GM23338 (cell line): ENCODE measurements around the gene DNASE1L2. TPM values are rescaled to one million over a fixed set of nuclear protein-coding genes. Genes with fewer than 3 reads are reported as not detected.

Experiments
- ATAC-seq: fragments of 200-7000 bp; cut with Tn5 transposase; 3 replicates; pipeline ENCODE4 v1.9.1; 2020
- DNase-seq: peaks from one replicate; pipeline ENCODE4 v3.0.0-alpha.2; 2015; ENCODE audit warnings: low spot score
- H2AFZ ChIP-seq: fragments of 200-600 bp; sonication (generic); 2 replicates; pipeline ENCODE4 v1.8.0; 2016; ENCODE audit warnings: antibody characterized with exemption, mild to moderate bottlenecking, moderate library complexity
- H3F3A ChIP-seq: fragments of 200-600 bp; sonication (generic); replicated peaks from 2 replicates; pipeline ENCODE4 v1.8.0; 2017; ENCODE audit warnings: antibody characterized with exemption, mixed run types, low read depth
- H3K27ac ChIP-seq: fragments of 200-600 bp; sonication (generic); 2 replicates; pipeline ENCODE4 v1.6.1; 2016; ENCODE audit warnings: low read depth
- H3K27me3 ChIP-seq: fragments of 200-600 bp; sonication (generic); 2 replicates; pipeline ENCODE4 v1.8.0; 2016; ENCODE audit warnings: mild to moderate bottlenecking, mixed run types, moderate library complexity; ENCODE audit not compliant: insufficient read depth
- H3K36me3 ChIP-seq: fragments of 200-600 bp; sonication (generic); 2 replicates; pipeline ENCODE4 v1.8.0; 2016; ENCODE audit warnings: mild to moderate bottlenecking; ENCODE audit not compliant: insufficient read depth
- H3K4me1 ChIP-seq: fragments of 200-600 bp; sonication (generic); 2 replicates; pipeline ENCODE4 v1.8.0; 2016; ENCODE audit warnings: mild to moderate bottlenecking, moderate library complexity; ENCODE audit not compliant: insufficient read depth
- H3K4me2 ChIP-seq: fragments of 200-600 bp; sonication (generic); 2 replicates; pipeline ENCODE4 v1.7.1; 2017; ENCODE audit warnings: mixed run types
- H3K4me3 ChIP-seq: fragments of 200-600 bp; sonication (generic); 2 replicates; pipeline ENCODE4 v1.6.1; 2016; ENCODE audit warnings: mixed run types
- H3K79me2 ChIP-seq: fragments of 200-600 bp; sonication (generic); replicated peaks from 2 replicates; pipeline ENCODE4 v1.8.0; 2017; ENCODE audit warnings: mild to moderate bottlenecking; ENCODE audit not compliant: insufficient read depth
- H3K9me2 ChIP-seq: fragments of 200-600 bp; sonication (generic); 2 replicates; pipeline ENCODE4 v1.8.0; 2017; ENCODE audit not compliant: insufficient read depth
- H4K20me1 ChIP-seq: fragments of 200-600 bp; sonication (generic); replicated peaks from 2 replicates; pipeline ENCODE4 v1.8.0; 2017; ENCODE audit warnings: mild to moderate bottlenecking; ENCODE audit not compliant: insufficient read depth
- H3K27ac Mint-ChIP-seq: 2 replicates; pipeline ENCODE4 v1.8.0; 2020; ENCODE audit warnings: inconsistent platforms, mild to moderate bottlenecking, moderate library complexity, mixed read lengths
- H3K27me3 Mint-ChIP-seq: 3 replicates; pipeline ENCODE4 v1.8.0; 2022; ENCODE audit warnings: low read depth, mild to moderate bottlenecking, moderate library complexity, mixed read lengths, inconsistent platforms; ENCODE audit not compliant: insufficient read depth, poor library complexity
- H3K36me3 Mint-ChIP-seq: 3 replicates; pipeline ENCODE4 v1.8.0; 2021; ENCODE audit warnings: low read depth, mild to moderate bottlenecking, inconsistent platforms, moderate library complexity, mixed read lengths
- H3K4me1 Mint-ChIP-seq: 3 replicates; pipeline ENCODE4 v1.8.0; 2020; ENCODE audit warnings: mild to moderate bottlenecking, inconsistent platforms, mixed read lengths
- H3K4me3 Mint-ChIP-seq: 3 replicates; pipeline ENCODE4 v1.8.0; 2021; ENCODE audit warnings: moderate library complexity, mild to moderate bottlenecking, inconsistent platforms, mixed read lengths
- H3K9me3 Mint-ChIP-seq: 3 replicates; pipeline ENCODE4 v1.8.0; 2020; ENCODE audit warnings: moderate library complexity, mild to moderate bottlenecking, inconsistent platforms, mixed read lengths
- EZH2 ChIP-seq: fragments of 200-600 bp; sonication (generic); IDR thresholded peaks from one replicate; pipeline ENCODE4 v1.8.0; 2017; ENCODE audit warnings: antibody characterized with exemption, mild to moderate bottlenecking, low read depth; ENCODE audit not compliant: unreplicated experiment
- JUNB ChIP-seq: IDR thresholded peaks from one replicate; pipeline ENCODE4 v1.6.1; 2016; ENCODE audit warnings: antibody characterized with exemption; ENCODE audit not compliant: unreplicated experiment
- POLR2AphosphoS5 ChIP-seq: IDR thresholded peaks from 2 replicates; pipeline ENCODE4 v1.6.1; 2016; ENCODE audit warnings: antibody characterized with exemption, low read depth
- REST ChIP-seq: IDR thresholded peaks from one replicate; pipeline ENCODE4 v1.6.1; 2018; ENCODE audit warnings: antibody characterized with exemption; ENCODE audit not compliant: unreplicated experiment
- STAT1 ChIP-seq: IDR thresholded peaks from one replicate; pipeline ENCODE4 v1.6.1; 2016; ENCODE audit warnings: antibody characterized with exemption; ENCODE audit not compliant: unreplicated experiment
- polyA plus RNA-seq: library from polyadenylated mRNA; unstranded; fragments of >200 nt; fragmentation: Nextera tagmentation; extraction: Ambion mirVana; gene quantifications from 2 replicates; pipeline ENCODE4 v1.2.1, GENCODE V29; 2016
- total RNA-seq: library from RNA; depleted of rRNA; stranded (reverse); fragments of >200 nt; shearing (Covaris generic); gene quantifications from 2 replicates; pipeline ENCODE4 v1.2.3, GENCODE V29; 2014
- TF ChIP-seq, protein P1 (sequence below): fragments of 250-450 bp; sonication (Bioruptor Pico); IDR thresholded peaks from 2 replicates; pipeline ENCODE4 v1.5.0; 2020; ENCODE audit warnings: mild to moderate bottlenecking, moderate library complexity

Gene DNASE1L2
- total and polyA plus RNA-seq, 2 experiments from 2014 or later: 0.23 TPM; not detected in 1

- Histone ChIP-seq H3K79me2 (no peaks in the 10 kb centered on the region), H3K4me2 (no peak overlapping the region), H3K9me2 (no peaks in the 10 kb centered on the region), H4K20me1 (no peaks in the 10 kb centered on the region; the same call in 1 of the 2 replicates), H3K4me1 (no peaks in the 10 kb centered on the region), H3K27me3 (no peaks in the 10 kb centered on the region), H3F3A (no peaks in the 10 kb centered on the region), H3K27ac (no peak overlapping the region), H2AFZ (no peak overlapping the region), H3K4me3 (no peak overlapping the region), H3K36me3 (no peaks in the 10 kb centered on the region)
- H3K27me3 Mint-ChIP-seq: peaks cover 8% of the 10 kb centered on the region
- no peak overlapping the region for H3K27ac Mint-ChIP-seq
- H3K36me3 Mint-ChIP-seq: no peaks in the 10 kb centered on the region; the same call in 2 of the 3 replicates
- TF ChIP-seq EZH2 (no peak), REST (peak; percentile 70)
- ATAC-seq (peak; percentile 12; the same call in 2 of the 3 replicates), DNase-seq (peak; percentile 57)
- peaks cover 6% of the 10 kb centered on the region; the same call in 2 of the 3 replicates for H3K4me1 Mint-ChIP-seq
- H3K4me3 Mint-ChIP-seq: no peak overlapping the region
- H3K9me3 Mint-ChIP-seq: no peaks in the 10 kb centered on the region
Observed at GRCh38 chr16:2280981-2281542, 44.8 kb downstream of the DNASE1L2 start.

DNA sequence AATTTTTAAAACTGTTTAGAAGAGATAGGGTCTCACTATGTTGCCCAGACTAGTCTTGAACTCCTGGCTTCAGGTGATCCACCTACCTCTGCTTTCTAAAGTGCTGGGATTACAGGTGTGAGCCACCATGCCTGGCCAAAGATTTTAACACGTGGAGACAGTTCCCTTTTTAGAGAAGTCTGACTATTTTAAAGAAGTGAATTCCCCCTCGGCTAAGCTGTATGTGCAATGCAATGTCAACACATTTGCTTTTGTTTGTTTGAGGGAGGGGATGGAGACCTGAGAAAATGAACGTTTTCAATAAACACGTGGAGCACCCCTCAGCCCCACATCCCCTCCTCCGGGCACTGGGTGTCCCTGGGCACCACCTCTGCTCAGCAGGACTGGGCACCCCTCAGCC, 46.0 kb downstream of the DNASE1L2 start:
- Histone ChIP-seq H3K4me1 (no peaks in the 10 kb centered on the region), H2AFZ (no peak overlapping the region), H3K36me3 (no peaks in the 10 kb centered on the region), H3K79me2 (no peaks in the 10 kb centered on the region), H3K27ac (no peak overlapping the region), H4K20me1 (no peaks in the 10 kb centered on the region; the same call in 1 of the 2 replicates), H3K27me3 (no peaks in the 10 kb centered on the region), H3K9me2 (no peaks in the 10 kb centered on the region), H3K4me3 (no peak overlapping the region), H3K4me2 (no peak overlapping the region), H3F3A (no peaks in the 10 kb centered on the region)
- H3K36me3 Mint-ChIP-seq: no peaks in the 10 kb centered on the region; the same call in 2 of the 3 replicates
- no peak overlapping the region for H3K27ac Mint-ChIP-seq
- H3K27me3 Mint-ChIP-seq: peaks cover 9% of the 10 kb centered on the region
- ATAC-seq: no peak
- DNase-seq: no peak
- no peak overlapping the region for H3K4me3 Mint-ChIP-seq
- H3K9me3 Mint-ChIP-seq: no peaks in the 10 kb centered on the region
- H3K4me1 Mint-ChIP-seq: no peaks in the 10 kb centered on the region
- no peak for TF ChIP-seq JUNB
- TF ChIP-seq, protein P1, sequence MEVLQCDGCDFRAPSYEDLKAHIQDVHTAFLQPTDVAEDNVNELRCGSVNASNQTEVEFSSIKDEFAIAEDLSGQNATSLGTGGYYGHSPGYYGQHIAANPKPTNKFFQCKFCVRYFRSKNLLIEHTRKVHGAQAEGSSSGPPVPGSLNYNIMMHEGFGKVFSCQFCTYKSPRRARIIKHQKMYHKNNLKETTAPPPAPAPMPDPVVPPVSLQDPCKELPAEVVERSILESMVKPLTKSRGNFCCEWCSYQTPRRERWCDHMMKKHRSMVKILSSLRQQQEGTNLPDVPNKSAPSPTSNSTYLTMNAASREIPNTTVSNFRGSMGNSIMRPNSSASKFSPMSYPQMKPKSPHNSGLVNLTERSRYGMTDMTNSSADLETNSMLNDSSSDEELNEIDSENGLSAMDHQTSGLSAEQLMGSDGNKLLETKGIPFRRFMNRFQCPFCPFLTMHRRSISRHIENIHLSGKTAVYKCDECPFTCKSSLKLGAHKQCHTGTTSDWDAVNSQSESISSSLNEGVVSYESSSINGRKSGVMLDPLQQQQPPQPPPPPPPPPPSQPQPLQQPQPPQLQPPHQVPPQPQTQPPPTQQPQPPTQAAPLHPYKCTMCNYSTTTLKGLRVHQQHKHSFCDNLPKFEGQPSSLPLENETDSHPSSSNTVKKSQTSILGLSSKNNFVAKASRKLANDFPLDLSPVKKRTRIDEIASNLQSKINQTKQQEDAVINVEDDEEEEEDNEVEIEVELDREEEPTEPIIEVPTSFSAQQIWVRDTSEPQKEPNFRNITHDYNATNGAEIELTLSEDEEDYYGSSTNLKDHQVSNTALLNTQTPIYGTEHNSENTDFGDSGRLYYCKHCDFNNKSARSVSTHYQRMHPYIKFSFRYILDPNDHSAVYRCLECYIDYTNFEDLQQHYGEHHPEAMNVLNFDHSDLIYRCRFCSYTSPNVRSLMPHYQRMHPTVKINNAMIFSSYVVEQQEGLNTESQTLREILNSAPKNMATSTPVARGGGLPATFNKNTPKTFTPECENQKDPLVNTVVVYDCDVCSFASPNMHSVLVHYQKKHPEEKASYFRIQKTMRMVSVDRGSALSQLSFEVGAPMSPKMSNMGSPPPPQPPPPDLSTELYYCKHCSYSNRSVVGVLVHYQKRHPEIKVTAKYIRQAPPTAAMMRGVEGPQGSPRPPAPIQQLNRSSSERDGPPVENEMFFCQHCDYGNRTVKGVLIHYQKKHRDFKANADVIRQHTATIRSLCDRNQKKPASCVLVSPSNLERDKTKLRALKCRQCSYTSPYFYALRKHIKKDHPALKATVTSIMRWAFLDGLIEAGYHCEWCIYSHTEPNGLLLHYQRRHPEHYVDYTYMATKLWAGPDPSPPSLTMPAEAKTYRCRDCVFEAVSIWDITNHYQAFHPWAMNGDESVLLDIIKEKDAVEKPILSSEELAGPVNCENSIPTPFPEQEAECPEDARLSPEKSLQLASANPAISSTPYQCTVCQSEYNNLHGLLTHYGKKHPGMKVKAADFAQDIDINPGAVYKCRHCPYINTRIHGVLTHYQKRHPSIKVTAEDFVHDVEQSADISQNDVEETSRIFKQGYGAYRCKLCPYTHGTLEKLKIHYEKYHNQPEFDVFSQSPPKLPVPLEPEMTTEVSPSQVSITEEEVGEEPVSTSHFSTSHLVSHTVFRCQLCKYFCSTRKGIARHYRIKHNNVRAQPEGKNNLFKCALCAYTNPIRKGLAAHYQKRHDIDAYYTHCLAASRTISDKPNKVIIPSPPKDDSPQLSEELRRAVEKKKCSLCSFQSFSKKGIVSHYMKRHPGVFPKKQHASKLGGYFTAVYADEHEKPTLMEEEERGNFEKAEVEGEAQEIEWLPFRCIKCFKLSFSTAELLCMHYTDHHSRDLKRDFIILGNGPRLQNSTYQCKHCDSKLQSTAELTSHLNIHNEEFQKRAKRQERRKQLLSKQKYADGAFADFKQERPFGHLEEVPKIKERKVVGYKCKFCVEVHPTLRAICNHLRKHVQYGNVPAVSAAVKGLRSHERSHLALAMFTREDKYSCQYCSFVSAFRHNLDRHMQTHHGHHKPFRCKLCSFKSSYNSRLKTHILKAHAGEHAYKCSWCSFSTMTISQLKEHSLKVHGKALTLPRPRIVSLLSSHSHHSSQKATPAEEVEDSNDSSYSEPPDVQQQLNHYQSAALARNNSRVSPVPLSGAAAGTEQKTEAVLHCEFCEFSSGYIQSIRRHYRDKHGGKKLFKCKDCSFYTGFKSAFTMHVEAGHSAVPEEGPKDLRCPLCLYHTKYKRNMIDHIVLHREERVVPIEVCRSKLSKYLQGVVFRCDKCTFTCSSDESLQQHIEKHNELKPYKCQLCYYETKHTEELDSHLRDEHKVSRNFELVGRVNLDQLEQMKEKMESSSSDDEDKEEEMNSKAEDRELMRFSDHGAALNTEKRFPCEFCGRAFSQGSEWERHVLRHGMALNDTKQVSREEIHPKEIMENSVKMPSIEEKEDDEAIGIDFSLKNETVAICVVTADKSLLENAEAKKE (CRISPR knock-in tag): no peak
- no peak for TF ChIP-seq REST
- TF ChIP-seq POLR2AphosphoS5: no peak
- no peak for TF ChIP-seq STAT1
